IPS-18a (cell line): ENCODE results near the gene HDGFL2.
"Not testable (repeated sequence)": the region's sequence is repeated elsewhere in the genome, so short reads cannot be mapped to it uniquely, and the experiment has no call there.

Source experiments
- H3K27ac ChIP-seq: one replicate; pipeline ENCODE4 v1.5.1; 2013; ENCODE audit warnings: low read length
- H3K27me3 ChIP-seq: one replicate; pipeline ENCODE4 v1.6.1; 2013; ENCODE audit warnings: mild to moderate bottlenecking, low read length; ENCODE audit not compliant: control insufficient read depth, insufficient read depth
- H3K36me3 ChIP-seq: one replicate; pipeline ENCODE4 v1.6.1; 2013; ENCODE audit warnings: low read depth, low read length; ENCODE audit not compliant: control insufficient read depth
- H3K4me1 ChIP-seq: one replicate; pipeline ENCODE4 v1.6.1; 2013; ENCODE audit warnings: low read depth, low read length; ENCODE audit not compliant: control insufficient read depth
- H3K4me3 ChIP-seq: one replicate; pipeline ENCODE4 v1.5.1; 2013; ENCODE audit warnings: low read length
- H3K9ac ChIP-seq: one replicate; pipeline ENCODE4 v1.6.1; 2013; ENCODE audit warnings: mild to moderate bottlenecking, low read length, moderate library complexity
- H3K9me3 ChIP-seq: one replicate; pipeline ENCODE4 v1.6.1; 2013; ENCODE audit warnings: low read depth, low read length; ENCODE audit not compliant: control insufficient read depth

The HDGFL2 gene

DNA sequence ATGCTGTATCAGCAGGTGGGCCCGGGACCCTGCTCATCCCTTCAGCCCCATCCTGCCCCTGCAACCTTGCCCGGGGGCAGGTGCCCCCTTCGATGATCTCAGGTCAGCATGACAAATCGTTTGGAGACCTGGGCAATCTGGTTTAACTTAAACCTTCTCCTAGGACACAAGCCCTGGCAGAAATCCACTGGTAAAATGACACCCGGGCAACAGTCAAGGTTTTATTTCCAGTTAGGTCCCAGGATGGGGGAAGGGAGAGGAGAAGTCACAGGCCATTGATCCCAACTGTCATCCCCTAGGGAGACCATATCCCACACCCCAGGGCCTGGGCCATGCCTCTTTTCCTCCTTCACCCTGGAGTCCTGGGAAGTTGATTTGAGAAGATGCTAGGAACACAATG, 64.7 kb downstream of the HDGFL2 start:
- Histone ChIP-seq H3K4me1 (no peaks in the 10 kb centered on the region), H3K9me3 (no peaks in the 10 kb centered on the region), H3K9ac (no peak overlapping the region), H3K27me3 (peaks cover 15% of the 10 kb centered on the region), H3K4me3 (no peak overlapping the region), H3K36me3 (no peaks in the 10 kb centered on the region), H3K27ac (no peak overlapping the region)

GRCh38 chr19:4537953-4538600, 66.0 kb downstream of the HDGFL2 start:
- no peak overlapping the region for H3K4me3 ChIP-seq
- H3K9me3 ChIP-seq: no peaks in the 10 kb centered on the region

DNA sequence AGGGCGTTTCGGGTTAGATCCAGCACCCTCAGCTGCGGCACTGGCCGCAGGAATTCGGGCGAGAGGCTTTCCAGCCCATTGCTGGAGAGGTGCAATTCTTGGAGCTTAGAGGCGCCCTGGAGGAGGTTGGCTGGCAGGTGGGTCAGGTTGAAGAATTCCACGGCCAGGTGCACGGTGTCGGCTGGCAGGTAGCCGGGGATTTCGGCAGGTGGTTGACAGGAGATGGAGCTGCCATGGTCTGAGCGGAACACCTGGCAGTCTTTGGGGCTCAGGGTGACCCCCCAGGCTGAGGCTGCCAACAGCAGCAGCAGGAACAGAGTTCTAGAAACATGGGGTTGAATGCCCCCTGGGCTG, 66.5 kb downstream of the HDGFL2 start:
- Histone ChIP-seq H3K27ac (no peak overlapping the region), H3K9me3 (no peaks in the 10 kb centered on the region), H3K27me3 (peaks cover 12% of the 10 kb centered on the region), H3K36me3 (no peaks in the 10 kb centered on the region), H3K4me1 (no peaks in the 10 kb centered on the region), H3K9ac (no peak overlapping the region), H3K4me3 (no peak overlapping the region)

More at GRCh38 chr19:4537953-4538600, 66.0 kb downstream of the HDGFL2 start:
- Histone ChIP-seq H3K4me1 (no peaks in the 10 kb centered on the region), H3K27ac (no peak overlapping the region), H3K9ac (no peak overlapping the region), H3K27me3 (peaks cover 15% of the 10 kb centered on the region), H3K36me3 (no peaks in the 10 kb centered on the region)

- Histone ChIP-seq H3K4me1 (no peaks in the 10 kb centered on the region), H3K27me3 (peaks cover 6% of the 10 kb centered on the region), H3K9ac (no peak overlapping the region), H3K36me3 (no peaks in the 10 kb centered on the region), H3K4me3 (no peak overlapping the region), H3K9me3 (no peaks in the 10 kb centered on the region), H3K27ac (no peak overlapping the region)
Measured at GRCh38 chr19:4539169-4539692, 67.1 kb downstream of the HDGFL2 start.

- no peak within 1 kb of the TSS for H3K4me3 ChIP-seq
- H3K9ac ChIP-seq: no peak within 1 kb of the TSS
- no peaks in the 10 kb centered on the region for H3K4me1 ChIP-seq
- H3K9me3 ChIP-seq: no peaks in the 10 kb centered on the region
- no peaks in the 10 kb centered on the region for H3K36me3 ChIP-seq
- H3K27me3 ChIP-seq: no peaks in the 10 kb centered on the region
- no peak within 1 kb of the TSS for H3K27ac ChIP-seq
Measured at GRCh38 chr19:4539693-4540581, 67.8 kb downstream of the HDGFL2 start, which contains the start of gene LRG1. Gene LRG1, minus strand, starts transcription at chr19:4540036. Its CDS starts 23 bp downstream, at chr19:4540013.

- H3K4me3 ChIP-seq: no peak overlapping the region
- H3K9me3 ChIP-seq: no peaks in the 10 kb centered on the region
- H3K27me3 ChIP-seq: no peaks in the 10 kb centered on the region
- H3K9ac ChIP-seq: no peak overlapping the region
- H3K27ac ChIP-seq: no peak overlapping the region
- no peaks in the 10 kb centered on the region for H3K36me3 ChIP-seq
- no peaks in the 10 kb centered on the region for H3K4me1 ChIP-seq
Measured at GRCh38 chr19:4541114-4541805, 69.2 kb downstream of the HDGFL2 start.

DNA sequence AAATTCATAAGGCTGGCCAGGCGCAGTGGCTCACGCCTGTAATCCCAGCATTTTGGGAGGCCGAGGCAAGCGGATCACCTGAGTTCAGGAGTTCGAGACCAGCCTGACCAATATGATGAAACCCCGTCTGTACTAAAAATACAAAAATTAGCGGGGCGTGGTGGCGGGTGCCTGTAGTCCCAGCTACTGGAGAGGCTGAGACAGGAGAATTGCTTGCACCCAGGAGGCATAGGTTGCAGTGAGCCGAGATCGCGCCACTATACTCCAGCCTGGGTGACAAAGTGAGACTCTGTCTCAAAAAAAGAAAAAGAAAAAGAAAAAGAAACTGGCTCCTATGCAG, 69.7 kb downstream of the HDGFL2 start:
- H3K9ac ChIP-seq, H3K9me3 ChIP-seq, H3K27ac ChIP-seq, H3K4me3 ChIP-seq, H3K4me1 ChIP-seq, H3K27me3 ChIP-seq, H3K36me3 ChIP-seq: not testable (repeated sequence)

DNA sequence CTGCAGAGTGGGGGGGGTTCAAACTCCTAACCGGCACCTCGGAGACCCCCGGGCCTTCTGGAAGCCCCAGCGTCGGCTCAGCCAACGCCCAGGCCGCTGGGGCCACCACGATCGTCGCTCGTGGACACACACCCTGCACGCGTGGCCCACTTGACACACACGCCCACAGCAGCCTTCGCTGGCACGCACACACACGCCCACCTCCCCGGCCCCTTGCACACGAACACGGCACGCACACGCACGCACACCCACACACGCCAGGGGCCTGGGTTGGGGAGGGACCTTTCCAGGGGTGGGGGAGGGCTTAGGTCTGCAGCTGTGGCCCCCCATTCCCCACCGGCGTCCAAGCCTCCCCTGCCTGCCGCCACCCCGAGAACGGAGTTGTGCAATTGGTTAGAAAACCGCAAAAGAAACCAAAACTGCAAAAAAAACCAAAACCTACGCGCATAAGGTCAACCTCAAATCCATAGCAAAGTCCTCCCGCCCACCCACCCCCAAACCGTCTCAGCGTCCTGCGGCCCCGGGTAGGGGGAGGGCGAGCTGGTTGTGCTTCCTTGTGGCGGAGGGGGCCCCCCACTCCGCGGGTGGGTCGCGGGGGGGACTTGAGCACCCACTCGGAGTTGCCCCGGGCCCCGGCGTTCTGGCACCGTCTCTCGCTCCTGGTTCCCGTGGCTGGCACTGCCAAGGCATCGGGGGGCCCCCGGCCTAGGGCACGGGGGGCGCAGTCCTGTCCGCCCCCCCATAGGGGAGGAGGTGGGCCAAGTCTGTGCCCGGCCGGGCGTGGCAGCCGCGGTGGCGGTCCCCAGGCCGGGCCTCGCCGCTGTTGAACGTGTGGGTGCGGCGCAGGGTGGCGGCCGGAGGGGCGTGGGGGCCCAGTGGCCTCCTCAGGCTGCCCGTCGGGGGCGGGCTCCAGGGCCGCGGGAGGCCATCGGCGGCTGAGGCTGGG, 71.1 kb downstream of the HDGFL2 start:
- H3K9ac ChIP-seq: no peak overlapping the region
- H3K36me3 ChIP-seq: peaks cover 5% of the 10 kb centered on the region
- H3K4me1 ChIP-seq: no peaks in the 10 kb centered on the region
- H3K27ac ChIP-seq: no peak overlapping the region
- H3K4me3 ChIP-seq: no peak overlapping the region
- H3K27me3 ChIP-seq: no peaks in the 10 kb centered on the region
- no peaks in the 10 kb centered on the region for H3K9me3 ChIP-seq

- Histone ChIP-seq H3K9ac (no peak overlapping the region), H3K36me3 (peaks cover 5% of the 10 kb centered on the region), H3K27ac (no peak overlapping the region), H3K9me3 (no peaks in the 10 kb centered on the region), H3K27me3 (no peaks in the 10 kb centered on the region), H3K4me1 (no peaks in the 10 kb centered on the region), H3K4me3 (no peak overlapping the region)
Measured at GRCh38 chr19:4543842-4544647, 71.9 kb downstream of the HDGFL2 start.
